PC-9 (cell line): ENCODE data around the gene HADH. TPM values are rescaled to one million over a fixed set of nuclear protein-coding genes. Genes with fewer than 3 reads are reported as not detected.

Source experiments
- BruUV-seq: library from RNA; stranded (reverse); fragments of 400-500 nt; replicated peaks from 2 replicates; lab custom pipeline; 2021; lab: Mats Ljungman, UMichigan
- CTCF ChIA-PET: fragments of 300-600 bp; sonication (Branson Sonifier 250); formaldehyde crosslinking; loops from one replicate; lab custom pipeline; 2022; ENCODE audit warnings: antibody characterized with exemption; lab: Charles Lee
- POLR2A ChIA-PET: fragments of 300-600 bp; sonication (Branson Sonifier 250); formaldehyde crosslinking; loops from one replicate; lab custom pipeline; 2022; ENCODE audit warnings: antibody characterized with exemption; ENCODE audit not compliant: unreplicated experiment; lab: Charles Lee
- DNase-seq, 2 experiments: peaks; one replicate each; pipeline versions ENCODE4 v3.0.0 to v3.0.0-alpha.2; 2015 to 2022; ENCODE audit warnings: mixed read lengths in 1 of 2
- H2AFZ ChIP-seq: fragments of 200-600 bp; sonication (generic); 2 replicates; pipeline ENCODE4 v1.8.1; 2017; ENCODE audit warnings: antibody characterized with exemption
- H3F3A ChIP-seq: fragments of 200-600 bp; sonication (generic); 2 replicates; pipeline ENCODE4 v1.8.1; 2017; ENCODE audit warnings: antibody characterized with exemption, mild to moderate bottlenecking, low read depth; ENCODE audit not compliant: insufficient read depth
- H3K27ac ChIP-seq: fragments of 200-600 bp; sonication (generic); 2 replicates; pipeline ENCODE4 v1.6.1; 2016; ENCODE audit warnings: mixed run types
- H3K27me3 ChIP-seq: fragments of 200-600 bp; sonication (generic); 2 replicates; pipeline ENCODE4 v1.6.1; 2016; ENCODE audit warnings: low read depth, mixed run types; ENCODE audit not compliant: insufficient read depth
- H3K36me3 ChIP-seq: fragments of 200-600 bp; sonication (generic); 2 replicates; pipeline ENCODE4 v1.6.1; 2016; ENCODE audit warnings: low read depth, mixed run types
- H3K4me1 ChIP-seq: fragments of 200-600 bp; sonication (generic); replicated peaks from 2 replicates; pipeline ENCODE4 v1.6.1; 2016; ENCODE audit warnings: mixed run types; ENCODE audit not compliant: insufficient read depth
- H3K4me2 ChIP-seq: fragments of 200-600 bp; sonication (generic); 2 replicates; pipeline ENCODE4 v1.6.1; 2017; ENCODE audit warnings: mixed run types
- H3K4me3 ChIP-seq: fragments of 200-600 bp; sonication (generic); 2 replicates; pipeline ENCODE4 v1.6.1; 2016; ENCODE audit warnings: mixed run types
- H3K79me2 ChIP-seq: fragments of 200-600 bp; sonication (generic); 2 replicates; pipeline ENCODE4 v1.6.1; 2017; ENCODE audit warnings: low read depth, mixed run types
- H3K9me2 ChIP-seq: fragments of 200-600 bp; sonication (generic); 2 replicates; pipeline ENCODE4 v1.8.1; 2017; ENCODE audit warnings: mild to moderate bottlenecking; ENCODE audit not compliant: insufficient read depth
- H3K9me3 ChIP-seq: fragments of 200-600 bp; sonication (generic); 2 replicates; pipeline ENCODE4 v1.8.1; 2016; ENCODE audit warnings: low read depth; ENCODE audit not compliant: insufficient read depth
- H4K20me1 ChIP-seq: fragments of 200-600 bp; sonication (generic); 2 replicates; pipeline ENCODE4 v1.8.1; 2017; ENCODE audit not compliant: insufficient read depth
- CTCF ChIP-seq: fragments of 200-600 bp; sonication (generic); conservative IDR thresholded peaks from 2 replicates; pipeline ENCODE4 v1.6.1; 2017; ENCODE audit warnings: mixed run types, antibody characterized with exemption, mild to moderate bottlenecking, moderate library complexity
- EZH2 ChIP-seq: fragments of 200-600 bp; sonication (generic); IDR thresholded peaks from 2 replicates; pipeline ENCODE4 v1.8.0; 2017; ENCODE audit warnings: antibody characterized with exemption, low read depth
- intact Hi-C: fragments of 100-400 bp; cut with micrococcal nuclease; formaldehyde crosslinking; loops from one replicate; pipeline ENCODE4 v1.10.0; 2022; ENCODE audit not compliant: unreplicated experiment
- total RNA-seq: library from RNA; stranded (reverse); gene quantifications from 2 replicates; pipeline ENCODE4 v1.2.3, GENCODE V29; 2021

Gene HADH
- total RNA-seq, 1 experiment from 2014 or later: 45.0 TPM

DNA sequence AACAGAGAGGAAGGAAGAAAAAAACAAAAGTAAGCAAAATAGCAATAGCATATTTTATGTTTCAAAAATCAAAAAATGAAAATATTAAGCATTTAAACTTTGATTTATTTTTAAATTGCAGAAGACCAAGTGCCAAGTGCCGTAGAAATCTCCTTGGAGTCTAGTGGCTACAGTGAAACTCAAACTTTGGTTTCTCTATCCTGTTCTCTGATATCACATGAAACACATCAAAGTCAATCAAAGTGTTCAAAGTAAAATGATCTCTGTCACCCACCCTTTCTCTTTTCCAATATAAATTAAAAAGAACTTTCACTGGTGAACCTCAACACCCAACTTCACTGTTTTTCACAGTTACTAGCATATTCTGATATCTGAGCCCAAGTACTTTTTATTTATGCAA, 81.1 kb downstream of the HADH start:
- ChIA-PET CTCF (no interaction called here), POLR2A (no interaction called here)
- no peak for DNase-seq
- H3K9me3 ChIP-seq: no peaks in the 10 kb centered on the region
- H3K4me2 ChIP-seq: no peak overlapping the region
- no peaks in the 10 kb centered on the region for H3K36me3 ChIP-seq
- no TSS peak for BruUV-seq
- H3K4me1 ChIP-seq: no peaks in the 10 kb centered on the region
- no peaks in the 10 kb centered on the region for H4K20me1 ChIP-seq
- H3K9me2 ChIP-seq: no peaks in the 10 kb centered on the region
- no peak overlapping the region for H3K4me3 ChIP-seq
- H3K79me2 ChIP-seq: no peaks in the 10 kb centered on the region
- no peak for TF ChIP-seq EZH2
- no peak for TF ChIP-seq CTCF
- H3K27ac ChIP-seq: no peak overlapping the region
- H2AFZ ChIP-seq: no peak overlapping the region
- H3K27me3 ChIP-seq: no peaks in the 10 kb centered on the region
- no peaks in the 10 kb centered on the region for H3F3A ChIP-seq
- intact Hi-C loops: no loop called here

- H3K9me3 ChIP-seq: no peaks in the 10 kb centered on the region
- H3K4me3 ChIP-seq: no peak overlapping the region
- H3K27ac ChIP-seq: no peak overlapping the region
- BruUV-seq: no TSS peak
- H3K4me1 ChIP-seq: no peaks in the 10 kb centered on the region
- H3K9me2 ChIP-seq: no peaks in the 10 kb centered on the region
- H3K36me3 ChIP-seq: no peaks in the 10 kb centered on the region
- H3K79me2 ChIP-seq: no peaks in the 10 kb centered on the region
- H3F3A ChIP-seq: no peaks in the 10 kb centered on the region
- H4K20me1 ChIP-seq: no peaks in the 10 kb centered on the region
- H2AFZ ChIP-seq: no peak overlapping the region
- POLR2A ChIA-PET: no interaction called here
- no peak overlapping the region for H3K4me2 ChIP-seq
- intact Hi-C loops: no loop called here
- TF ChIP-seq CTCF: no peak
- TF ChIP-seq EZH2: no peak
- no peaks in the 10 kb centered on the region for H3K27me3 ChIP-seq
- no peak for DNase-seq
- CTCF ChIA-PET: no interaction called here
Observed at GRCh38 chr4:108072300-108072699, 82.6 kb downstream of the HADH start.

DNA sequence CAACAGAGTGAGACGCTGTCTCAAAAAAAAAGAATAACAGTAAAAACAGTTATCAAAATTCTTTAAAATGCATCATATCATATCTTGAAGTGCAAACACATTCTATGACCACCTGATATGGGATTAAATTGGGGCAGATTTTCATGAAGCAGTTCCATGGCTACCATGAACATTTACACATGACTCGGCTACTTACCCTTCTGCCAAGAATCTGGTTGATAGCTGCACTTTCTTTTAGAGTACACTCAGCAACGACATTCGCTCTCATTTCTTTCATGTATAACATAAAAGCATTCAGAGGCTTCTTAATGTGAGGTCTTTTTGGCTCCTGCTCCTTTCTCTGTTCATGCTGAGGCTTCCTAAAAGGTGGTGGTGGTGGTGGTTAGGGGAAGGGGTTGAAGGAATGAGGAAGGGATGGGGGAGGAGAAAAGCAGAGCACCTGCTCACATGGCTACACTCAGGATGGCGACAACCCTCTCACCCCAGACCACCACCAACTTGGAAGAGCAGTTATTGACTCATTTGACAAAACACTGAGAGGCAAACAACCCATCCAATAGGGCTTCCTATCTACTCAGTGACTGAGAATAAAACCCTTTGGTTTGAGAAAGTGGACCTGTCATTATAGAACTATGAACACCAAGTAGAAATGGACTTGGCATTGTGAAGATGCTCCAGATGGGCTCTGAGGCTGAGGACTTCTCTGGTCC, 88.5 kb downstream of the HADH start:
- Histone ChIP-seq H3K27ac (no peak overlapping the region), H3F3A (no peaks in the 10 kb centered on the region), H3K36me3 (no peaks in the 10 kb centered on the region), H3K4me1 (no peaks in the 10 kb centered on the region), H4K20me1 (no peaks in the 10 kb centered on the region), H3K9me2 (no peaks in the 10 kb centered on the region), H3K27me3 (no peaks in the 10 kb centered on the region), H3K4me3 (no peak overlapping the region), H3K4me2 (no peak overlapping the region), H3K9me3 (no peaks in the 10 kb centered on the region), H3K79me2 (no peaks in the 10 kb centered on the region), H2AFZ (no peak overlapping the region)
- intact Hi-C loops: no loop called here
- CTCF ChIA-PET: no interaction called here
- BruUV-seq: no TSS peak
- no peak for DNase-seq
- TF ChIP-seq CTCF (no peak), EZH2 (no peak)
- POLR2A ChIA-PET: no interaction called here
